H1 (cell line): ENCODE results near the gene MYO1D. TPM values are rescaled to one million over a fixed set of nuclear protein-coding genes. Genes with fewer than 3 reads are reported as not detected.

Experiments used
- CTCF ChIA-PET: fragments of 300-600 bp; sonication (Branson Sonifier 250); formaldehyde crosslinking; loops from one replicate; lab custom pipeline; 2021; ENCODE audit not compliant: partially characterized antibody; lab: Charles Lee
- POLR2A ChIA-PET: fragments of 300-600 bp; sonication (Branson Sonifier 250); formaldehyde crosslinking; loops from one replicate; lab custom pipeline; 2021; ENCODE audit warnings: inconsistent platforms; ENCODE audit not compliant: partially characterized antibody; lab: Charles Lee
- DNase-seq, 2 experiments: peaks; one replicate each; pipeline versions ENCODE4 v3.0.0 to v3.0.0-alpha.2; 2010 to 2022; ENCODE audit warnings: low spot score in 2 of 2, low read depth in 1 of 2, mixed read lengths in 1 of 2
- FAIRE-seq: peaks from 2 replicates; lab custom pipeline; 2011; peaks lifted over from hg19 to GRCh38; lab: Jason Lieb, UNC
- H2AFZ ChIP-seq: 2 replicates; pipeline ENCODE4 v1.8.1; 2012; ENCODE audit warnings: low read length, inconsistent platforms
- H2AK5ac ChIP-seq: 2 replicates; pipeline ENCODE4 v1.6.1; 2013; ENCODE audit warnings: low read depth, low read length
- H2BK120ac ChIP-seq: replicated peaks from 2 replicates; pipeline ENCODE3; 2013; ENCODE audit warnings: low read depth, low read length, inconsistent platforms
- H2BK12ac ChIP-seq: 2 replicates; pipeline ENCODE4 v1.6.1; 2013; ENCODE audit warnings: low read depth, low read length
- H2BK15ac ChIP-seq: 2 replicates; pipeline ENCODE4 v1.6.1; 2013; ENCODE audit warnings: low read length
- H2BK20ac ChIP-seq: 2 replicates; pipeline ENCODE4 v1.6.1; 2013; ENCODE audit warnings: low read length
- H2BK5ac ChIP-seq: 2 replicates; pipeline ENCODE4 v1.6.1; 2013; ENCODE audit warnings: low read depth, low read length
- H3K14ac ChIP-seq: 2 replicates; pipeline ENCODE4 v1.6.1; 2013; ENCODE audit warnings: inconsistent platforms; ENCODE audit not compliant: insufficient read length
- H3K18ac ChIP-seq: 2 replicates; pipeline ENCODE4 v1.6.1; 2013; ENCODE audit warnings: low read length; ENCODE audit errors: extremely low read depth
- H3K23ac ChIP-seq: 2 replicates; pipeline ENCODE4 v1.6.1; 2013; ENCODE audit warnings: inconsistent platforms; ENCODE audit not compliant: insufficient read length
- H3K23me2 ChIP-seq: 2 replicates; pipeline ENCODE4 v1.6.1; 2013; ENCODE audit warnings: low read depth, low read length
- H3K27ac ChIP-seq: 2 replicates; pipeline ENCODE4 v1.6.1; 2011; ENCODE audit warnings: low read depth, low read length, inconsistent platforms
- H3K27me3 ChIP-seq, 4 experiments: replicated peaks in 1 of 4; 1 replicate in 1 of 4; 2 replicates in 3 of 4; pipeline versions ENCODE4 v1.6.1 to v1.8.1; 2011 to 2013; ENCODE audit warnings: low read length in 3 of 4, mild to moderate bottlenecking in 3 of 4, inconsistent platforms in 2 of 4, mixed read lengths in 2 of 4, moderate library complexity in 1 of 4; ENCODE audit not compliant: control insufficient read depth in 3 of 4, insufficient read depth in 3 of 4; ENCODE audit errors: extremely low read depth in 1 of 4
- H3K36me3 ChIP-seq, 4 experiments: 2 replicates each; pipeline versions ENCODE4 v1.6.1 to v1.8.1; 2011 to 2013; ENCODE audit warnings: mild to moderate bottlenecking in 4 of 4, low read length in 3 of 4, moderate library complexity in 2 of 4, control low read depth in 1 of 4, inconsistent platforms in 1 of 4; ENCODE audit not compliant: insufficient read depth in 4 of 4, control insufficient read depth in 2 of 4
- H3K4ac ChIP-seq: replicated peaks from 2 replicates; pipeline ENCODE3; 2013; ENCODE audit warnings: low read length, low read depth, mixed read lengths, inconsistent platforms; ENCODE audit not compliant: insufficient read length
- H3K4me1 ChIP-seq, 4 experiments: replicated peaks in 1 of 4; 1 replicate in 1 of 4; 2 replicates in 3 of 4; pipeline versions ENCODE4 v1.6.1 to v1.8.1; 2011 to 2013; ENCODE audit warnings: low read length in 3 of 4, inconsistent platforms in 2 of 4, mixed read lengths in 1 of 4; ENCODE audit not compliant: insufficient read depth in 4 of 4, control insufficient read depth in 3 of 4
- H3K4me2 ChIP-seq, 2 experiments: 2 replicates each; pipeline versions ENCODE4 v1.6.1 to v1.8.1; 2011 to 2013; ENCODE audit warnings: low read depth in 2 of 2, low read length in 2 of 2, control low read depth in 1 of 2, inconsistent platforms in 1 of 2, mild to moderate bottlenecking in 1 of 2; ENCODE audit not compliant: insufficient read depth in 1 of 2
- H3K4me3 ChIP-seq, 4 experiments: fragments of 200-600, 300-600 bp in 1 of 4; sonication (generic), shearing (Covaris generic), sonication (Bioruptor Twin) in 1 of 4; 2 replicates each; pipeline versions ENCODE4 v1.5.1 to v1.8.1; 2011 to 2016; ENCODE audit warnings: low read length in 4 of 4, low read depth in 3 of 4, control low read depth in 2 of 4, inconsistent platforms in 2 of 4, mild to moderate bottlenecking in 2 of 4, mixed read lengths in 1 of 4, moderate library complexity in 1 of 4; ENCODE audit not compliant: insufficient read depth in 2 of 4; ENCODE audit errors: extremely low read depth in 1 of 4
- H3K56ac ChIP-seq: replicated peaks from 2 replicates; pipeline ENCODE3; 2013; ENCODE audit warnings: low read depth, mild to moderate bottlenecking, mixed read lengths, low read length, inconsistent platforms; ENCODE audit not compliant: insufficient read length
- H3K79me1 ChIP-seq: 2 replicates; pipeline ENCODE4 v1.6.1; 2013; ENCODE audit warnings: low read depth, low read length, control low read depth
- H3K79me2 ChIP-seq, 2 experiments: 2 replicates each; pipeline versions ENCODE4 v1.6.1 to v1.8.1; 2012 to 2013; ENCODE audit warnings: low read length in 2 of 2, mild to moderate bottlenecking in 2 of 2, inconsistent platforms in 1 of 2; ENCODE audit not compliant: insufficient read depth in 2 of 2, control insufficient read depth in 1 of 2
- H3K9ac ChIP-seq, 4 experiments: replicated peaks in 1 of 4; 1 replicate in 1 of 4; 2 replicates in 3 of 4; pipeline versions ENCODE4 v1.6.1 to v1.8.1; 2011 to 2013; ENCODE audit warnings: low read depth in 3 of 4, low read length in 3 of 4, control low read depth in 2 of 4, mild to moderate bottlenecking in 2 of 4, moderate library complexity in 2 of 4, inconsistent platforms in 1 of 4; ENCODE audit errors: extremely low read depth in 1 of 4
- H3K9me3 ChIP-seq, 2 experiments: 2 replicates each; pipeline versions ENCODE4 v1.6.1 to v1.8.1; 2012 to 2013; ENCODE audit warnings: mild to moderate bottlenecking in 2 of 2, moderate library complexity in 2 of 2, control low read depth in 1 of 2, inconsistent platforms in 1 of 2, low read depth in 1 of 2, low read length in 1 of 2, mixed read lengths in 1 of 2; ENCODE audit not compliant: insufficient read depth in 2 of 2
- H4K20me1 ChIP-seq, 2 experiments: replicated peaks in 1 of 2; 2 replicates each; pipeline versions ENCODE3 to v1.8.1; 2011 to 2013; ENCODE audit warnings: inconsistent platforms in 2 of 2, low read length in 2 of 2, mild to moderate bottlenecking in 1 of 2; ENCODE audit not compliant: insufficient read depth in 2 of 2, control insufficient read depth in 1 of 2
- H4K5ac ChIP-seq: 2 replicates; pipeline ENCODE4 v1.6.1; 2013; ENCODE audit warnings: low read length, low read depth, mixed read lengths, inconsistent platforms; ENCODE audit not compliant: insufficient read length
- H4K8ac ChIP-seq: 2 replicates; pipeline ENCODE4 v1.8.0; 2013; ENCODE audit warnings: mild to moderate bottlenecking, moderate library complexity, low read length, inconsistent platforms; ENCODE audit not compliant: insufficient read depth; ENCODE audit errors: extremely low read depth
- H4K91ac ChIP-seq: replicated peaks from 2 replicates; pipeline ENCODE3; 2013; ENCODE audit warnings: low read length, mixed read lengths, inconsistent platforms; ENCODE audit not compliant: insufficient read length
- ASH2L ChIP-seq: fragments of 200-600, 300-600 bp; sonication (generic); IDR thresholded peaks from one replicate; pipeline ENCODE4 v1.7.1; 2017; ENCODE audit warnings: low read length
- NRF1 ChIP-seq: IDR thresholded peaks from 2 replicates; pipeline ENCODE4 v1.6.1; 2011; ENCODE audit warnings: mild to moderate bottlenecking, low read depth, low read length, improper control_type of control experiment
- RNF2 ChIP-seq: fragments of 200-900, 300-1000 bp; sonication (generic); IDR thresholded peaks from 2 replicates; pipeline ENCODE4 v1.7.1; 2016; ENCODE audit warnings: borderline replicate concordance, low read depth, mild to moderate bottlenecking, antibody characterized with exemption, low read length; ENCODE audit not compliant: poor library complexity, severe bottlenecking; ENCODE audit errors: missing control alignments
- SIN3A ChIP-seq, 2 experiments: IDR thresholded peaks in 1 of 2; conservative IDR thresholded peaks in 1 of 2; 2 replicates each; pipeline ENCODE4 v1.6.1; 2011 to 2012; ENCODE audit warnings: low read length in 2 of 2, improper control_type of control experiment in 1 of 2, low read depth in 1 of 2, mild to moderate bottlenecking in 1 of 2
- WGBS, 2 experiments: shearing (Covaris generic) in 1 of 2; methylation state at CpG; one replicate each; pipeline versions ENCODE4 v1.1.6 to v1.1.7; 2013 to 2015; ENCODE audit warnings: low lambda C conversion rate in 2 of 2, mixed read lengths in 2 of 2, inconsistent platforms in 1 of 2, low coverage in 1 of 2, missing lambda C conversion rate in 1 of 2; ENCODE audit not compliant: insufficient replicate concordance in 2 of 2, insufficient coverage in 1 of 2, insufficient read length in 1 of 2; ENCODE audit errors: extremely low coverage in 1 of 2, missing lambda C conversion rate in 1 of 2; 5-methylcytosine and 5-hydroxymethylcytosine counted together
- polyA plus RNA-seq, 7 experiments: library from polyadenylated mRNA; depleted of rRNA in 3 of 7; stranded (reverse) in 5 of 7; unstranded in 2 of 7; fragments of >200 nt in 5 of 7; fragments of 200-250 nt in 2 of 7; gene quantifications; 1 replicate in 5 of 7; 2 replicates in 1 of 7; 4 replicates in 1 of 7; pipeline versions ENCODE4 v1.2.1 to v1.2.3, GENCODE V29; 2011 to 2013; ENCODE audit warnings: missing spikeins in 2 of 7, mixed read lengths in 2 of 7
- total RNA-seq: library from RNA; stranded (reverse); fragmentation: NEBNext Ultra II Directional; extraction: Animal tissue kit (Norgen Biotek cat#: 25700); gene quantifications from 2 replicates; pipeline ENCODE4 v1.2.1, GENCODE V29; 2021

Gene MYO1D
- total and polyA plus RNA-seq, 2 of the 8 experiments (the other 6 are each of a cell fraction or from before 2014, with no cell fraction given) = 6.5 to 25.4 TPM

DNA sequence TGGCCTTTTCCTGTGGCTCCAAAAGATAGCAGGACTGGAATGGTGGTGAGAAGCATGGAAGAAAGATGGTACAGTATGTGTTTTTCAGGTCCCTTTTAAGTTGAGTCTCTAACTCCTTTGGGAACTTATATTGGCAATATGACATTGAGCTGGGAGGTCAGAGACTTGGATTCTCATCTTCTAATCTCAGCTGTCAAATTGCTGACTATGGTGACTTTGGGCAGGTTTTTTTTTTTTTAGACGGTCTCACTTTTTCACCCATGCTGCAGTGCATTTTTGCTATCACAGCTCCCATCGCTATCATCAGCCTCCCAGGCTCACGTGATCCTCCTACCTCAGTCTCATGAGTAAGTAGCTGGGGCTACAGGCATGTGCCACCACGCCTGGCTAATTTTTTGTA, 405.3 kb downstream of the MYO1D start:
- no peak overlapping the region for H3K9ac ChIP-seq
- H2BK15ac ChIP-seq = no peak overlapping the region
- H3K4me3 ChIP-seq = no peak overlapping the region
- no peak overlapping the region for H4K5ac ChIP-seq
- FAIRE-seq = no peak
- no peak overlapping the region for H3K56ac ChIP-seq
- no peak overlapping the region for H2BK5ac ChIP-seq
- no peak overlapping the region for H3K4ac ChIP-seq
- H3K79me1 ChIP-seq = no peaks in the 10 kb centered on the region; the same call in 1 of the 2 replicates
- POLR2A ChIA-PET = interaction anchor here (1.2 to 1.4 kb wide), 2 partner anchors 12 to 24 kb away, joined by 4 to 5 read pairs; no protein-coding TSS in a partner anchor
- H4K20me1 ChIP-seq = peaks cover 0 to 3% of the 10 kb centered on the region in 2 experiments
- H3K18ac ChIP-seq = no peak overlapping the region
- no peak overlapping the region for H2AK5ac ChIP-seq
- no peak overlapping the region for H4K8ac ChIP-seq
- no peak overlapping the region for H2BK12ac ChIP-seq
- H3K27ac ChIP-seq = no peak overlapping the region
- no peak overlapping the region for H2BK20ac ChIP-seq
- H3K23ac ChIP-seq = no peak overlapping the region
- H3K23me2 ChIP-seq = no peaks in the 10 kb centered on the region
- peaks cover 0 to 14% of the 10 kb centered on the region in 2 experiments; a peak in 1 of 4 replicates for H3K79me2 ChIP-seq
- CTCF ChIA-PET = interaction anchor here (1.2 to 4.3 kb wide), 3 partner anchors 10 to 118 kb away, joined by 3 to 33 read pairs (median 25); no protein-coding TSS in a partner anchor
- H2BK120ac ChIP-seq = no peak overlapping the region
- H3K4me1 ChIP-seq = no peaks in the 10 kb centered on the region
- no peak overlapping the region for H3K4me2 ChIP-seq
- TF ChIP-seq NRF1 (no peak), SIN3A (conservative IDR thresholded peaks at IDR 0.05 in 1 of 2, IDR thresholded peaks at IDR 0.05 in 1 of 2; ENCODE audit: low read depth in 1 of 2, low read length in 2 of 2) (no peak), RNF2 (no peak), ASH2L (no peak)
- no peak overlapping the region for H4K91ac ChIP-seq
- peaks cover 32 to 82% (median 70%) of the 10 kb centered on the region in 4 experiments for H3K36me3 ChIP-seq
- H3K9me3 ChIP-seq = no peaks in the 10 kb centered on the region
- no peaks in the 10 kb centered on the region for H3K27me3 ChIP-seq
- H2AFZ ChIP-seq = no peak overlapping the region
- WGBS, 2 experiments = 95% methylated on average over 4 of the region's 4 CpGs; no CpG with 5 or more reads in 1 of the 2 experiments
- DNase-seq = no peak
- H3K14ac ChIP-seq = no peak overlapping the region
